IPS DF 19.7 (cell line): Measurements from ENCODE around the gene PGP.

ENCODE experiments used
- DNase-seq: peaks from one replicate; pipeline ENCODE4 v3.0.0-alpha.2; 2013; ENCODE audit warnings: low read depth, low spot score

PGP gene

DNA sequence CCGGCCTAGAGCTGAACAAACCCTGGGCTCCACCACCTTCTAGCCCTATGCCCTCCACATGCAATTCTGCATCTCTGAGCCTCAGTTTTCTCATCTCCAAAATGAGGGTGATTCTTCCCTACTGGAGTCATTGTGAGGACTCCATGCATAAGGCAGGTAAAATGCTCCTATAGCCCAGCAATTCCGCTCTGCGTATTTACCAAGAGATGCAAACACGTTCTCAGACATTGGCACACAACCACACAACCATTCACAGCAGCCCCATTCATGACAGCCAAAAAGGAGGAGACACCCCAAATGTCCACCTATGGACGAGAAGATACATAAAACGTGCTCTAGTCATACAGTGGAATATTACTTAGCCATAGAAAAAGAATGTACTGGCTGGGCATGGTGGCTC, 14.3 kb downstream of the PGP start:
- no peak for DNase-seq

DNA sequence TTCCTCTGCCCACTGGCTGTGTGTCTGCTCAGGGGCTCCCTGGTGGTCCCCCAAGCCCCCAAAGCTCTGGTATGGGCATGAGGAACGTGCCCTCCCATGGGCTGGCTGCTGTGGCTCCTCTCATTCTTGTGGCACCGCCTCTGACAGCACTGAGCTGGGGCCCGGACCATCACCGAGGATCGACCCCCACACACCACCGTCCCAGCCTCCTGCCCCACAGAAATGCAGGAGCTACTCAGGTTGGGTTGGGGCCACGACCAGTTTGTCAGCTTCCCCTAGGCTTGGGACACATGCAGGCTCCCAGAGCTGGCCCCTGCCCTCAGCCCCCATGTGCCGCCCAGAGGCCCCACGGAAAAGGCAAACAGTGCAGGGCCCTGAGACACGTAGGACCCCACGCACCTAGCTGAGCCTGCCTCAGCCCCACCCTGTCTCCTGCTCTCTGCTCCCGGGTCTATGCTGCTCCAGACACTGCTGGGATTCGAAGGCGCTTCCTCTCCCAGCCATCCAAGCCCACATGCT, 15.0 kb downstream of the PGP start:
- no peak for DNase-seq

DNA sequence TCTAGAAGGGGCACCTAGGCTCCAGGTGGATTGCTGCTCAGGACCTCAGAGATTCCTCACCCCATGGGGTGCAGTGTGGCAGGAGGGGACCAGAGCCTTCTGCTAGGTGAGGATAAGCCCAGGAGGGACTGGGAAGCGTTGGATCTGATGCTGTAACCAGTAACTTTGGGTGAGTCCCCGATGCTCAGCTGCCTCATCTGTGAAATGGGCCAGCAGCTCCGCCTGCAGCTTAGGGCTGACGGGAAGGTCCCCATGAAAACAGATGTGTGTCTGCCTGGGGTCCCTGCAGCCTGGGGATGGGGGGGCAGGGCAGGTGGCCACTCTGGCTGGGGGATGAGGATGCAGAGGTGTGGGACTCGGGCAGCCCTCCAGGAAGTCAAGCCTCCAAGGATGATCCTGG, 15.5 kb downstream of the PGP start:
- no peak for DNase-seq

DNA sequence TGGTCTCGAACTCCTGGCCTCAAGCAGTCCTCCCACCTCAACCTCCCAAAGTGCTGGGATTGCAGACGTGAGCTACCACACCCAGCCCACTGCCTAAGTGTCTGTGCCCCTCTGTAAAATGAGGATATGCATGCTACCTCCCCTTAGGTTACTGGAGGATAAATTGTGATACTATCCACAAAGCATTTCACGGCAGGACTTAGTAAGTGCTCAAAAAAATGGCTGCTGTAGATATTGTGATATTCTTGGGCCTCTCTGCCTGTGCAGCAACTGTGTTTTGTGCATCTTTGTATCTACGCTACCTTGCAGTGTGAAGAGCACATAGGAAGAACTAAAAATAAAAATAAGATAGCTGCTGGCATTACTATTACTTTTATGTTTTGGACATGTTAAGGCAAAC, 16.4 kb downstream of the PGP start:
- no peak for DNase-seq

DNA sequence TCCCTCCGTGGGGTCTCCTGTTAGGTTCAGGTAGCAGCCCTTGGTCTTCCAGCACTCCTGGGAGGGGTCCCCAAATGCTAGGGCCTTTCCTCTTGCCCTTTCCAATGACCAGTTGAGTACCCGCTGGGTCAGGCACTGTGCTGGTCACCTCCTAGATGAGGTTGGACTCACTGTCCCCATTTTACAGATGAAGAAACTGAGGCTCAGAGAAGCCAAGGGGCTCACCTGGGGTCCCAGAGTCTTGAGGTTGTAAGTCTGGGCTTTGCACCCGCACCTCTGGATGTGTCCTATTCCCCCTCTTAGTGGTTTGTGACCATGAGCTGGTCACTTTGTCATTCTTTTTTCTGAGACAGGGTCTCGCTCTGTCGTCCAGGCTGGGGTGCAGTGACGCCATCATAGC, 16.9 kb downstream of the PGP start:
- no peak for DNase-seq

DNA sequence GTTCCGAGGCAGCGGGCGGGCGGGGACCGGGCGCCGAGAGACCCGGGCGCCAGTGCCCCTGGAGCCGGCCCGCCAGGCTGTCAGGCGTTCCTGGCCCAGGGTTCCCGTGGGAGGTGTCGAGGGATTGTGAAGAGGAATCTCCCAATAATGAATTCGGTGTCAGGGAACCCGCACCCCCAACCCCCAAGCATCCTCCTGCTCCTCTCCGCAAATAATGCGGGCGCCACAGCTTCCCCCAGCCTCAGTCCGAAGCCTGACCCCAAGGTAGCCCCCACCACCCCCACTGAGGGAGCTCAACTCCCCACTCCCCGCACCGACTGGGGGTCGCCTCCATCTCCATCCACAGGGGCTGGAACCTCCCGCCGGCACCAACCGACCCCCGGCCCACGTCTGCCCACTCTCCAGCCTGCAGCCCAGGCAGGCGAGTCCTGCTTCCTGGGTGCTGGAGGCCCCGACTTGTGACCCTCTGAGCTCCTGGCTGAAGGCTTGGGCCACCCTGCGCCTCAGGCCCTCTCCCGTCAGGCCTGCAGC, 17.6 kb downstream of the PGP start:
- no peak for DNase-seq

DNA sequence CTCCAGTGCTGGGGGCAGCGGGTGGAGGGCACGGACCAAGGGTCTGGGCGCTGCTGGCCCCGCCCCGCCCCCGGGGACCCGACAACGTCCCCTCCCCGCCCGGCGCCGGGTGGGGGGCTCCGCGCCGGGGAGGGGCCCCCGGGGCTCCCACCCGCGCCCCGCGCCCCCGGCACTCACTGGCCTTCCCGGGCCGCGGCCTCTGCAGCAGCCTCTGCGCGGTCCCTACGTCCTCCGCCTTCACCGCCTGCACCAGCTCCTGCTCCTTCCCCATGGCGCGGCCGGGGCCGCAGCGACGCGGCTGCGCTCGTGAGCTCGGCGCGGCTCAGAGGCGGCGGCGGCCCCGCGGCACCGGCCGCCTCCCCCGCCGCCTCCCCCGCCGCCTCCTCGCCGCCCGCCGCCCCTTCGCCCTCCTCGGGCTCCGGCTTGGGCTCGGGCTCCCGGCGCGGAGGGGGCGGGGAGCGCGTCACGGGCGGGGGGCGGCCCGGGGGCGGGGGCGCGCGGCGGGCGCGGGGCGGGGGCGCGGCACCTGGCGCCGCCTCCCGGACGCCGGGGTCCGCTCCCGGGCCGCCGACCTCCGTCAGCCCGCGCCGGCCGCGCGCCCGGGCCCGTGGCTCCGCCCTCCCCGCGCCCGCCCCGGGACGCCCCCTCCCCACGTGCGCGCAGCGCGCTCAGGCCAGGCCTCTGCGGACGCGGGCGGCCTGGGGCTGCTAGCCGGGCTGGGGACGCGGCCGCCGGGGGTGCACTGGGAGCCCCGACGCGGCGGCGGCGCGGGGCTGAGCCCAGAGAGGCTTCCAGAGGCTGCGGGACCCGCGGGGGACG, 18.3 kb downstream of the PGP start, which contains the start of gene CASKIN1:
TSS of gene CASKIN1 (minus strand) at position 444 of the 819 bp plus-strand sequence. CDS start at position 271, 173 bp downstream.
- no peak for DNase-seq

DNA sequence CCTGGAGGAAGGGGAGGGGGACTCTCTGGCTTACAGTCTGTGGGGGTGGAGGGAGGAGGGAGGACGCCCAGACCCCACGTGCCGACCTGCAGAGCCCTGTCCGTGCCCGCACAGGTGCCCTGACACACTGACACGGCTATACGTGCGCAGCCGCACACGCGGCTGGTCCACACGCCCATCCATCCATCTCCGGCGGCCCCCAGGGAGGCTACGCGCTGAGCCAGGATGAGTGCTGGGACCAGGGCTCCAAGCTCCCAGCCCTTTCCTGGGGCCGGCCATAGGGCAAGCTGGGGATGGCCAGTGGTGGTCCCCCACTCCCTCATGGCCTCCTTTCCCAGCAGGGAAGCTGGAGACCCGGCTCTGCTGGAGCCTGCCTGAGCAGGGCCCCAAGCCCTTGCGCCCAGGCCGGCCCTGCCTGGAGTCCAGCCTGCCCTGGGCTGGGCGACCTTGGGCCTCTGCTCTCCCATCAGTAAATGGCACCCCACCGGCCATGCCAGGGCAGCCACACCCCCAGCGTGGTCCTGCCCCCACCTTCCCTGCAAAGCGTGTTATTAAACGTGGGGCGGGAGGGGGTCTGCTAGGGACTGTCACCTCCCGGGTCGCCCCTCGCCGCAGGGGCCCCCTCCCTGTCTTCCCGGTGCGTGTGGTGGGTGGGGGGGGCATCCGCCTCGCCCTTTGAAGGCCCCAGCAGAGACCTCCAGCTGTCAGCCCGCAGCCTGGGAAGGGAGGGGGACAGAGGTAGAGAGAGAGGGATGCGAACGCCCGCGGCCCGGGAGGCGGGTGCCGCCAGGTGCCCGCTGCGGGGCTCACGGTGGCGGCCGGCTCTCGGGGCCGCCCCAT, 19.1 kb downstream of the PGP start:
- no peak for DNase-seq

DNA sequence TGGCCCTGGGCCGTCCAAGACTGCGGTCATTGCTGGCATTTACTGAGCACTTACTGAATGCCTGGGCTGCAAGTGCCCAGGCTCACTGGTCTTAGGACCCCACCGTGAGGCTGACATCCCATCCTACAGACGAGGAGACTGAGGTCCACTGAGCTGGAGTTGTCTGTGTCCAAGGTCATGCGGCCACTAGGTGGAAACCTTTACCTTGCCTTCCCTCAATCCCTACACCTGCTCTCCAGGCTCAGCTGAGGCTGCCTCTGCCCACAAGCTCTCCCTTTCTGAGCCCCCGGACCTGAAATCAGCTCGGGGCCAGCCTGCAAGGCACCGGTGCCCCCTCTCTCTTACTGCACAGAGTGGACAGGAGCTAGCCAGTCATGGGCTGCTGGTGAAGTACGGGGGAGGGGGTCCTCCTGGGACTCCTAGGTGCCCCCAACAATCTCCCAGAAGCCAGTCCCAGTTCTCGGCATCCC, 19.8 kb downstream of the PGP start:
- peak; percentile 75 for DNase-seq

DNA sequence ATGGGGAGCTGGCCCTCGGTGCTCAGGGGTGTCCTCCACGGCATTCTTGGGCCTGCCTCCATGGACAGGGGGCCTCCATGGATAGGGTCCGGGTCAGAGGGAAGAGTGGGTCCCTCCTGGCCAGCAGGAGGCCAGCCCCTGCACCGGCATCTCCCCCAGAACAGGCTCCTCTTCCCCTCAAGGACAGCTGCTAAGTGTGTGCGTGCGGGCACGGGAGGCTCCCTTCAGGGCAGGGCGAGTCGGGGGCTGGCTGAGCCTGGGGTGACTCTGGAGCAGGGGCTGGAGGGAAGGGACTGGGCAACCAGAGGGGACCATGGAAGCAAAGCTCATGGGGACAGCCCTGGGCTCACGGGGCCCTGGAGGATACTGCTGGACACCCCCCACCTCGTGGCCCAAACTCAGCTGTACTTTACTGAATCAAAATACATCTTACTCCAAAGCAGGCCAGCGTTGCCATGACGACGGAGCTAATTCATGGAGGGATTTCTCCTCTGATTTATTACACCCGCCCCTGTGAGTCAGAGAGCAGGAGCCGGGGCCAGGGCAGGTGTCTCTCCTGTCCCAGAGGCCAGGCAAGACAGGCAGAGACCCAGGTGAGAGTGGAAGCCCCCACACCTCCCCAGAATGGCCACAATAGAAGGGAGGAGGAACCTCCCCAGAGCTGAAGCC, 20.3 kb downstream of the PGP start:
- no peak for DNase-seq

DNA sequence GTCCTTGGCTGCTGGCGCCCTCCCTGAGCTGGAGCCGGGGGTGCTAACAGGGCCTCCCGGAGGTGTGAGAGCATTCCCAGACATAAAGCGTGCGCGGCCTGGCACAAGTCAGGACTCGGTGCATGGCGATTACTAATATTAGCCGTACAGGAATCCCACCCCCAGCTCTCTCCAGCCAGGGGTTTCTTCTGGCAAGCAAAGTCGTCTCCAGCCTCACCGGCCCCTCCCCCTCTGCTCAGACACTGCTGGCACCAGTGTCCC, 23.3 kb downstream of the PGP start:
- DNase-seq: no peak

DNA sequence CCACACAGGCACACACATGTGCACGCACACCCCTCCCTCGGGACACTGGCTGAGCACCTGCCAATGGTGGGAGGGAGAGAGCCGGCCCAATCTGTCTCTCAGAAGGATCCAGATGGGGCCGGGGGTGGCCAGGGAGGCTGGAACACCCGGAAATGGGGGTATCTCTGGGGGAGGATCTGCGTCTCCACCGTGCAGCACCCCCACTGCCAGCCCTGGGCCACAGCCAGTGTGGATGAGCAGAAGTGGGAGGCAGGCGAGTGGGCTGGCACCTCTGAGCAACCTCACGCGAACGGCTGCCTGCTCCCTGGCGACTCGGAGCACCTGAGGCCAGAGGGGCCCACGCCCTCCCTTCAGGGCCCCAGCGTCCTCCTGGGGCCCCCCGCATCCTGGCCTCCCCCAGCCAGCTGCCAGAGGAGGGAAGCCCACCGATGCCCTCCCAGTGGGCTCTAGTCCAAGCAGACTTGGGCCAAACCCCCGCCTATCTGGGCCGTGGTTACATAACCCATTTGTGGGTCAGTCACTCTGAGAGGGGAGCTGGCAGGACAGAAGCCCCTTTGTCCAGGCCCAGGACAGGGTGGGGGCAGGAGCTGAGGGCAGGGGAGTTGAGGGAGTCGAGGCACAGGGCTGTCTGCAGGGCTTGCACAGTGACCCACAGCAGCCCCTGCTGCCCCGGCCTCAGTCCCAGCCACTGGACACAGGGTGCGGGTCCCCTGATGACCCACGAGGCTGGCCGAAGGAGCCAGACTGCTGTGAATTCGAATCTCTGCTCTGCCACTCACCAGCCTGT, 23.8 kb downstream of the PGP start:
- no peak for DNase-seq

DNA sequence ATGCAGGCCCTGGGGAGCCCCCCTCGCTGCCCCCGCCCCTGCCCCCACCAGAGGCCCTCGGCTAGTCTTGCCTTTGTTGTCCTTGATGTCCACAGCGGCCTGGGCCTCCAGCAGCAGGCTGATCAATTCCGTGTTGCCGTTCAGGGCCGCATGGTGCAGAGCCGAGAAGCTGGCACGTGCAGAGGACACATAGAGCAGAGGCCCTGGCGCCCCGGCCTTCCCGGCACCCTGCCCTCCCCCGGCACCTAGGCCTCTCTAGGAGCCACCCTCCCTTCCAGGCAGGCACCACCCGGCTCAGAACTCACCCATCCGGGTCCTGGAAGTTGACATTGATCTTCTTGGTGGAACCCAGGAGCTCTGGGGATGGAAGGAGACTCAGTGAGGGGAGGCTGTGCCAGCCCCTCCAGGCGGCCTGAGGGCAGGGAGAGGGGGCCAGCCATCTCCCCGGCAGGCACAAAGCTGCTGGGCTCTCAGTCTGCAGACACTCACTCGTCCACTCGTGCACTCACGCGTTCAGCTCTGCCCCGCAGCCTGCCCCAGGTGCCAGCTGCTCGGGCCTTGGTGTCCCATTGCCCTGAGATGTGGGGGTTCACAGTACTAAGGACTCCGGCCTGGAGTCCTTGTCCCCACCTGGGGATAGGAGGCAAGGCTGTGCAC, 24.5 kb downstream of the PGP start:
- DNase-seq: no peak

DNA sequence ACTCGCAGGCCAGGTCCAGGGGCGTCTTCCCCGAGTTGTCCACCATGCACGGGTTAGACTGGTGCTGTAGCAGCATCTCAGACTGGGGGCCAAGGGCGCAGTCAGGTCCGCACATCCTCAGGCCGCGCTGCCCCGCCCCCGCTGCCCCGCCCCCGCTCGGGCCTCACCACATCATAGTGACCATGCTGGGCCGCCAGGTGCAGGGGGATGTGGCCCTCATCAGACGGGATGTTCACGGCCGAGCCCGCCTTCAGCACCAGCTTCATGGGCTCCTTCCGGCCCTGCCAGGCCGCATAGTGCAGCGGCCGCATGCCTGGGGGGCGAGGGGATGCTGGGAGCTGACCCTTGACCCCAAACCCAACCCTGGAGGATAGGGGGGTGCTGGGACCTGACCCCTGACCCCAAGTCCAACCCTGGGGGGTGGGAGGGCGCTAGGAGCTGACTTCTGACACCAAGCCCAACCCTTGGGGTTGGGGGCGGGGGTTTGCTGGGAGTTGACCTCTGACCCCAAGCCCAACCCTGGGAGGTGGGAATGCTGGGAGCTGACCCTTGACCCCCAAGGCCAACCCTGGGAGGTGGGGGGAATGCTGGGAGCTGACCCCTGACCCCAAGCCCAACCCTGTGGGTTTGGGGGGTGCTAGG, 25.3 kb downstream of the PGP start:
- no peak for DNase-seq

DNA sequence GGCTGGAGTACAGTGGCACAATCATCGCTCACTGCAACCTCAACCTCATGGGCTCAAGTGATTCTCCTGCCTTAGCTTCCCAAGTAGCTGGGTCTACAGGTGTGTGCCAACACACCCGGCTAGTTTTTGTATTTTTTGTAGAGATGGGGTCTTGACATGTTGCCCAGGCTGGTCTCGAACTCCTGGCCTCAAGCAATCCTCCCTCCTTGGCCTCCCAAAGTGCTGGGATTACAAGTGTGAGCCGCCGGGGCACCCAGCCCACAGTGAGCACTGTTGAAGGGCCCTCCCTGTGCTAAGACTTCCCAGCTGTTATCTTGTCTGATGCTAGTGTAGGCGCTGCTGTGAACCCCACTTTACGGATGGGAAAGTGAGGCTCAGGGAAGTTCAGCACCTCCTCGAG, 26.2 kb downstream of the PGP start:
- DNase-seq: no peak

DNA sequence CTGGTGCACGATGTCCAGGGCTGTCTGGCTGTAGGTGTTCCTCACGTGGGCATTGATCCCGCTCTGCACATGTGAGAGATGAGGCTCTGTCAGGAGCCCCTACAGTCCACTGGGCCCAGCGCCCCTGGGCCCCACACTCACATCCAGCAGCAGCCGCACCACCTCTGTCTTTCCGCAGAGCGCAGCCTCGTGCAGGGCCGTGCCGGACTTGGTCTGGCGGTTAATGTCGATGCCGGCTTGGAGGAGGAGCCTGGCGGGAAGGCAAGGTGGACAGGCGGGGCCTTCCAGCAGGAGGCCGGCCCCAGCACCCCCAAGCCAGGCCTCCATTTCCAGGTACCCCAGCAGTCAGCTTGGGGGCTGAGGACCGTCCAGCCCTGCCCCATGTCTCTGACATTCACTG, 27.4 kb downstream of the PGP start:
- DNase-seq: no peak

DNA sequence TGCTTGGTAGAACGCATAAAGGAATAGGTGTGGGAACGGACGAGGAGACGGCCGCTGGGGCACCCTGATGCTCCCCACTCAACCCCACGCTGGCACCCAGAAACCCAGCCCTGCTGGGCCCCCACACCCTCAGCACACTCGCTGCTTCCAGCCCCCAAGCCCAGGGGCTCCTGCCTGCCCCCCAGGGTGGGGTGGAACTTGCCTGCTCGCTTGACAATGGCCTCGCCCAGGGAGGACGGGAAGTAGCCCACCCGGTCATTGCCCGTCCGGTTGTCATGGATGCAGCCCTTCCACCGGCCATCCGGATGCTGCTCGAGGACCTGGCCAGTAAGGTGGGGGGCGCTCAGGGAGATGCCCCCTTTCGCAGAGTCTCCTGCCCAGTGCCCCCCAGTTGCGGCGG, 28.1 kb downstream of the PGP start:
- no peak for DNase-seq

DNA sequence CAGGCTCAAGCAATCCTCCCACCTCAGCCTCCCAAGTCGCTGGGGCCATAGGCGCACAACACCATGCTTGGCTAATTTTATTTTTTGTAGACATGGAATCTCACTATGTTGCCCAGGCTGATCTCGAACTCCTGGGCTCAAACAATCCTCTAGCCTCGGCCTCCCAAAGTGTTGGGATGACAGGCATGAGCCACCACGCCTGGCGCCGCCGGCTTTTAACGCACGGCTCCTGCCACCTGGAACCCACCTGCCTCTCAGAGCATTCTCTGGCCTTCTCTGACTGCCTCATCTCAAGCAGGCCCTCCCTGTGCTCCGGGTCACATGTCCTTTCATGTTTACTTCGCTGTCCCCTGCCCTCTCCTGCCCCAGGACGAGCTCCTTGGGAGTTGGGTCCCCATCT, 28.6 kb downstream of the PGP start:
- no peak for DNase-seq

DNA sequence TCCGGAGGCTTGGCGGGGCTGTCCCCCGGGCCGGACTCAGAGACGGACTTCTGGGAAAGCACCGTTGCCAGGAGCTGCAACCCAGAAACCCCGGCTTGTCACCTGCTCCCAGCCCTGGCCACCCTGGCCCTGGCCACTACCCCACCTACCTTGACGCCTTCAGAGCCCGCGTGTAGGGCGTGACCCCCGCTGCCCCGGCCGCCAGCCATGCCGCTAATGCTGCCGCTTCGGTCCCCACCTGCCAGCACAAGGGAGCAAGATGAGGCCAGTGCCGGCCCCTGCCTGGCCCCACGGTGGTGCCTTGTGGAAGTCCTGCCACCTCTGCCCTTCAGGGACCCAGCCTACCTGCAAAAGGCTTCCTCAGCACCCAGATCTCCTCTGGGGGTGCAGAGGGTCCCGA, 29.7 kb downstream of the PGP start:
- DNase-seq: no peak

DNA sequence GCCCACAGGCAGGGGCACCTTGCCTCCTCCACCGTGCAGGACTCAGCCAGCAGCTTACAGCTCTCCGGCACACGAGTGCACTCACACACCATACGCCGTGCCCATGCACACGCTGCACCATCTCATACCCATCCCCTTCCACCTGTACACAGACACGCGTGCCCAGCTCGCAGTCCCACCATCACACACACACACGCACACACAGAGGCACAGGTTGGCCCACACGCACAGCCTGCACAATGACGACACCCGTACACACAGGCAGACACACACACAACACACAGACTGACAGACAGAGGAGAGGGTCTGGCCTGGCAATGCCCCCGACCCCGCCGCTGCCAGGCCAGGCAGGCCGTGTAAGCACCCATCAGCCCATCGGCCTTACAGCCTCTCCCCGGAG, 30.3 kb downstream of the PGP start:
- DNase-seq: no peak
